Heart right ventricle (tissue), 16 donors: ENCODE data around the gene LHFPL3. TPM values are rescaled to one million over a fixed set of nuclear protein-coding genes. Genes with fewer than 3 reads are reported as not detected.

Experiments
- ATAC-seq, 8 donors: fragments of 200-7000 bp; cut with Tn5 transposase; one replicate each; pipeline ENCODE4 v1.9.1; 2020; ENCODE audit warnings: mild to moderate bottlenecking in 8 of 8, moderate library complexity in 8 of 8, moderate number of reproducible peaks in 1 of 8
- DNase-seq, 2 donors: peaks; one replicate each; pipeline ENCODE4 v3.0.0-alpha.2; 2020
- H3K27ac ChIP-seq, 10 donors: fragments of 200-600 bp; sonication (generic) in 2 of 10; one replicate each; pipeline versions ENCODE4 v1.5.0 to v1.8.0; 2020 to 2022; ENCODE audit warnings: mild to moderate bottlenecking in 3 of 10
- H3K27me3 ChIP-seq, 7 donors: fragments of 200-600 bp; one replicate each; pipeline ENCODE4 v1.8.0; 2021 to 2022; ENCODE audit warnings: mild to moderate bottlenecking in 2 of 7
- H3K36me3 ChIP-seq, 9 donors: fragments of 200-600 bp; sonication (generic) in 1 of 9; one replicate each; pipeline versions ENCODE4 v1.5.0 to v1.8.0; 2020 to 2022; ENCODE audit warnings: mild to moderate bottlenecking in 2 of 9
- H3K4me1 ChIP-seq, 9 donors: fragments of 200-600 bp; sonication (generic) in 1 of 9; one replicate each; pipeline versions ENCODE4 v1.5.0 to v1.8.0; 2020 to 2022; ENCODE audit warnings: mild to moderate bottlenecking in 4 of 9
- H3K4me3 ChIP-seq, 10 donors: fragments of 200-600 bp; sonication (generic) in 2 of 10; one replicate each; pipeline versions ENCODE4 v1.5.0 to v1.8.0; 2020 to 2022; ENCODE audit warnings: mild to moderate bottlenecking in 7 of 10, moderate library complexity in 2 of 10
- H3K9me3 ChIP-seq, 11 donors: fragments of 200-600 bp in 10 of 11; sonication (generic) in 2 of 11; one replicate each; pipeline versions ENCODE4 v1.5.0 to v1.8.0; 2013 to 2022; ENCODE audit warnings: mild to moderate bottlenecking in 2 of 11, control low read depth in 1 of 11, moderate library complexity in 1 of 11
- WGBS, 2 donors: extraction: QIAGEN DNeasy Blood & Tissue Kit; methylation state at CpG; one replicate each; pipeline ENCODE4 v1.1.7; 2013; ENCODE audit warnings: inconsistent platforms in 1 of 2; 5-methylcytosine and 5-hydroxymethylcytosine counted together
- intact Hi-C, 10 donors: fragments of 100-400 bp; cut with DNase I; formaldehyde crosslinking; loops; one replicate each; pipeline versions ENCODE4 v1.11.1 to v1.14.2; 2022
- polyA plus RNA-seq, 2 donors: library from polyadenylated mRNA; stranded (reverse); fragments of 200-250 nt; gene quantifications; one replicate each; pipeline ENCODE4 v1.2.3, GENCODE V29; 2013
- total RNA-seq, 10 donors: library from RNA; stranded (reverse); fragmentation: NEBNext Ultra II Directional in 3 of 10; extraction: Animal tissue kit (Norgen Biotek cat#: 25700) in 3 of 10; gene quantifications; one replicate each; pipeline versions ENCODE4 v1.2.1 to v1.2.4, GENCODE V29; 2021 to 2023
- TF ChIP-seq, protein P1 (sequence below), 9 donors: fragments of 200-600 bp; sonication (generic) in 2 of 9; IDR thresholded peaks; one replicate each; pipeline versions ENCODE4 v1.5.0 to v1.8.0; 2021 to 2022; ENCODE audit warnings: antibody characterized with exemption in 9 of 9, mild to moderate bottlenecking in 5 of 9, moderate library complexity in 1 of 9
- donor health status: Arrhythmogenic right ventricular cardiomyopathy.
- donor health status: ischemic (EF 13 %, LVEDD 7.1; RV severe dilation, severe dysfunction).
- donor health status: healthy with polysubstance abuse.
- donor health status: DM: no; HTN: yes; CAD: no.
- donor health status: DM: no; HTN: no; CAD: no.
- donor health status: ischemic (EF 25% LVEDD 6.9; RV normal size, moderate dysfunction).
- donor health status: ischemic (EF 25% LVEDD 5.7; RV mildly dilated, moderate dysfunction).
- donor health status: healthy.
- donor health status: DM: yes; HTN: yes; CAD: no.
- donor health status: Ischemic cardiomyopathy.
- donor health status: ischemic (EF 35%, LVEDD 5.7; RV mildly dilated, moderate dysfunction).
- donor health status: nonischemic (EF 11% LVEDD 7.7; RV severe dilation, severe dysfunction).
- donor health status: DM: yes; HTN: yes; CAD: no.
- donor health status: PGD.
- donor health status: ischemic (EF 29% LVEDD 5.4; RV normal size, mild dysfunction).
- donor health status: nonischemic (EF 23%, LVEDD 6.1; RV moderate dilation, normal function).

Gene LHFPL3
- total and polyA plus RNA-seq, 12 donors, result not detected

DNA sequence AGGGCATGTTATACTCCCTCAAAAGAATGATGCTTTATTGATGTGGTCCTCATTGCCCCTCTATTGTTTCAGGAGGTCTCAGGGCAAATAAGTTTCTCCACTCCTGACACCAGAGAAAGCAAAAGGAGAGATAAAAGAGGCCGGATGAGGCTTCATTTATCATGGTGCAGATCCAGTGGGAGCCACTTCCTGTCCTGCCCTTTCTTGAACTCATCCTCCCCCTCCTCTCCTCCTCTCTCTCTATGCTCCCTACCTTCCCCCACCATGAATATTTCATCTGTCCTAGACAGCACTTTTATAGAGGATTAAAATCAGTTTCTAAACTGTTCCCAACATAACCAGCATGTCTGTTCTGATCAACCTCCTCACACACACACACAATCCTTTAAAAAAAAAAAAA lies 513.4 kb downstream of the LHFPL3 start:
- Histone ChIP-seq H3K27me3 (peaks cover 0 to 47% (median 28%) of the 10 kb centered on the region in 7 donors), H3K27ac (no peak overlapping the region), H3K36me3 (no peaks in the 10 kb centered on the region), H3K4me3 (no peak overlapping the region), H3K9me3 (no peaks in the 10 kb centered on the region), H3K4me1 (no peaks in the 10 kb centered on the region)
- ATAC-seq (no peak), DNase-seq (no peak)
- TF ChIP-seq, protein P1, sequence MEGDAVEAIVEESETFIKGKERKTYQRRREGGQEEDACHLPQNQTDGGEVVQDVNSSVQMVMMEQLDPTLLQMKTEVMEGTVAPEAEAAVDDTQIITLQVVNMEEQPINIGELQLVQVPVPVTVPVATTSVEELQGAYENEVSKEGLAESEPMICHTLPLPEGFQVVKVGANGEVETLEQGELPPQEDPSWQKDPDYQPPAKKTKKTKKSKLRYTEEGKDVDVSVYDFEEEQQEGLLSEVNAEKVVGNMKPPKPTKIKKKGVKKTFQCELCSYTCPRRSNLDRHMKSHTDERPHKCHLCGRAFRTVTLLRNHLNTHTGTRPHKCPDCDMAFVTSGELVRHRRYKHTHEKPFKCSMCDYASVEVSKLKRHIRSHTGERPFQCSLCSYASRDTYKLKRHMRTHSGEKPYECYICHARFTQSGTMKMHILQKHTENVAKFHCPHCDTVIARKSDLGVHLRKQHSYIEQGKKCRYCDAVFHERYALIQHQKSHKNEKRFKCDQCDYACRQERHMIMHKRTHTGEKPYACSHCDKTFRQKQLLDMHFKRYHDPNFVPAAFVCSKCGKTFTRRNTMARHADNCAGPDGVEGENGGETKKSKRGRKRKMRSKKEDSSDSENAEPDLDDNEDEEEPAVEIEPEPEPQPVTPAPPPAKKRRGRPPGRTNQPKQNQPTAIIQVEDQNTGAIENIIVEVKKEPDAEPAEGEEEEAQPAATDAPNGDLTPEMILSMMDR (IDR thresholded peaks at IDR 0.05), result no peak
- WGBS, 2 donors, result 9 to 26% methylated on average over 1 of the region's 1 CpG
- intact Hi-C loops, result loop anchor here in 1 of 10 donors (10.0 kb wide), 1 partner anchor 607 kb away; no protein-coding TSS in a partner anchor

DNA sequence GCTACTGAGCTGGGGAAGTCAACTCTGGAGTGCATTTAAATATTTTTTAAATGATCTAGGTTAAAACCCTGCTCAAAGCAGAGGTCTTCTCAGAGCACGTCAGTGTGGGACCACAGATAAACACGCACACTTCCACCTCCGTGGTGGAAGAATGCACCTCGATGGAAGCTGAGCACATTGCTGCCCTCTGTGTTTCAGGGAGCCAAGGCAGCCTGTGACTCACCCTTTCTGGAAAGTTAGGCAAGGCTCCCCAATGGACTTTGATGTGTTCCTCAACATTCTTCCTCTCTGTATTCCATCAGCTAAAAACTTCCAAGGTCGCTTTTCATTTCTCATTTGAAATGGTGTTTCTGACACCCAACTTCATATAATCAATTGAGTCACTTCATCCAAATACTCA lies 514.8 kb downstream of the LHFPL3 start:
- Histone ChIP-seq H3K27ac (no peak overlapping the region), H3K4me1 (no peaks in the 10 kb centered on the region), H3K4me3 (no peak overlapping the region), H3K9me3 (no peaks in the 10 kb centered on the region), H3K27me3 (peaks cover 0 to 40% (median 31%) of the 10 kb centered on the region in 7 donors), H3K36me3 (no peaks in the 10 kb centered on the region)
- 62 to 65% methylated on average over 5 of the region's 5 CpGs for WGBS, 2 donors
- DNase-seq (no peak), ATAC-seq (no peak)
- TF ChIP-seq, protein P1 (IDR thresholded peaks at IDR 0.05), result no peak
- intact Hi-C loops, result loop anchor here in 1 of 10 donors (10.0 kb wide), 1 partner anchor 608 kb away; no protein-coding TSS in a partner anchor

DNA sequence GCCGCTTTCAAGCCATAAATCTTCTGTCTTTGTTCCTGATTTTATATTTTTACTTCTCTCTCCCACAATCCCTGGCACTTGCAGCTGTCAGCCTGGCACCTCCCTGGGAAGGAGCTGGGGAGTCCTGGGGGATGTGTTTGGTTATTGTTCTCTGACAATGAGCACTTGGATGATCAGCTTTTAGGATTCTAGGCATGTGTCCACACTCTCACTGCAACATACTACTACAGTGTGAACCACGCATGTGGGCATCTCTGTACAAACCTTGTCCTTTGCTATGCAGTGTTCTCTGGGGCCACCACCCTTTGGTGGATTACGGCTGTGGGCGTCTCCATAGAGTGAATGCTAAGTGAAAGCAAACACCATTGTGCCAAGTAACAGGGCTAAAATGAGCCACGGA lies 517.2 kb downstream of the LHFPL3 start:
- H3K4me1 ChIP-seq, result no peaks in the 10 kb centered on the region
- ATAC-seq (no peak), DNase-seq (no peak)
- H3K4me3 ChIP-seq, result no peak overlapping the region
- peaks cover 0 to 37% (median 26%) of the 10 kb centered on the region in 7 donors for H3K27me3 ChIP-seq
- no peaks in the 10 kb centered on the region for H3K9me3 ChIP-seq
- H3K27ac ChIP-seq, result no peak overlapping the region
- TF ChIP-seq, protein P1 (IDR thresholded peaks at IDR 0.05), result no peak
- no peaks in the 10 kb centered on the region for H3K36me3 ChIP-seq
- intact Hi-C loops, result loop anchor here in 8 of 10 donors (5.0 to 10.0 kb wide), 4 partner anchors 203 to 613 kb away; no protein-coding TSS in a partner anchor
- WGBS, 2 donors, result 79 to 84% methylated on average over 5 of the region's 5 CpGs

DNA sequence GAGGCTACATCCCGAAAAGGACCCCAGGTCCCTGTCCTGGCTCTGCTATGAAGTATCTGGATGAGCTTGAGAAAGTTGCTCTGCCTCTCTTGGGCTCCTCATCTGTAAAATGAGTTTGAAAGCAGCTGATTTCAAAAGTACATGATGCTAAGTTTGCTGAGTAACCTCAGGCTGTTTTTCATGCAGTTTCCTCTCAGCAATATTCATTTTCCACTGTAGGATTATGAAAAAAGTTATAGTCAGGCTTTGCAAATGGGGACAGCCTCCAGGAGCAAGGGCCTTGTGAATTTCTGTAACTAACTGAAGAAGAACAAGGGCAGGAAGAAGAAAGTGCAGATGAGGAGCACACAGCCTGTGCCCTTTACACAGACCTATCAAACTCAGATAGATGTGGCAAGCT lies 518.3 kb downstream of the LHFPL3 start:
- Histone ChIP-seq H3K4me3 (no peak overlapping the region), H3K27ac (no peak overlapping the region), H3K36me3 (no peaks in the 10 kb centered on the region), H3K4me1 (no peaks in the 10 kb centered on the region), H3K27me3 (peaks cover 0 to 37% (median 25%) of the 10 kb centered on the region in 7 donors), H3K9me3 (no peaks in the 10 kb centered on the region)
- TF ChIP-seq, protein P1 (IDR thresholded peaks at IDR 0.05), result no peak
- 76 to 88% methylated on average over 1 of the region's 1 CpG for WGBS, 2 donors
- intact Hi-C loops, result loop anchor here in 8 of 10 donors (5.0 to 10.0 kb wide), 4 partner anchors 204 to 614 kb away; no protein-coding TSS in a partner anchor
- ATAC-seq (no peak), DNase-seq (no peak)
